GM18498 (cell line): ENCODE measurements around the gene FMN1.
A peak's percentile ranks its signal among the peaks of the same experiment; 100 is the strongest.

Source experiments
- ATAC-seq: cut with Tn5 transposase; IDR thresholded peaks from one replicate; pipeline ENCODE4 v1.9.1; 2021; ENCODE audit warnings: mild to moderate bottlenecking, moderate library complexity; ENCODE audit not compliant: unreplicated experiment

Gene FMN1

DNA sequence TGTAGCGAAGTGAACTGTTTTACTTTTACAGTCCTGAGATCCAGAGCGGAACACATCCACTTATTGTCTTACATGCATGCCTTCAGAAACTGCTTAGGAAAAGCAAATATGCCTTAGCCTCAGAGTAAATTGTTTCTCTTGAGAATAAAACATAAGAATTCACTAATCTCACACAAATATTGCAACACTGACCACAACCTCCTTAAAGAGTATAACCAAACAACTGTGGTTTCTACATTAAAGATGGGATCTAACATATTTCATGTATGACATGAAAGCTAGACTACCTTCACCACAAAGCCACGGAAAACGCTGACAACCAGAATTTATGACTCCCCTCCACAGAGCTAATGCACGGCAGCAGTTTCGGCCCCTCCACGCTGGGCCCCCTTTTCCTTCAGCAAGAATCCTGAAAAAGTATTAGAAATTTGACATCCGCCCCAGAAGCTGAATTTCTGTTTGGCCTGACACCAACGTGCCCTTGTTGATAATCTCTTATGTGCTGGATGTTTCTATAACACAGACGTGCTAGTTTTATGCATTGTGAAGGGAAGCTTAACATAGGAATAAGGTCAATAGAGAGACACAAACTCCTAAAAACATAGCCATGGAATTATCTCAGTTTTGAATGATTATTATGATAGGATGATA is 392.1 kb downstream of the FMN1 start:
- no peak for ATAC-seq

DNA sequence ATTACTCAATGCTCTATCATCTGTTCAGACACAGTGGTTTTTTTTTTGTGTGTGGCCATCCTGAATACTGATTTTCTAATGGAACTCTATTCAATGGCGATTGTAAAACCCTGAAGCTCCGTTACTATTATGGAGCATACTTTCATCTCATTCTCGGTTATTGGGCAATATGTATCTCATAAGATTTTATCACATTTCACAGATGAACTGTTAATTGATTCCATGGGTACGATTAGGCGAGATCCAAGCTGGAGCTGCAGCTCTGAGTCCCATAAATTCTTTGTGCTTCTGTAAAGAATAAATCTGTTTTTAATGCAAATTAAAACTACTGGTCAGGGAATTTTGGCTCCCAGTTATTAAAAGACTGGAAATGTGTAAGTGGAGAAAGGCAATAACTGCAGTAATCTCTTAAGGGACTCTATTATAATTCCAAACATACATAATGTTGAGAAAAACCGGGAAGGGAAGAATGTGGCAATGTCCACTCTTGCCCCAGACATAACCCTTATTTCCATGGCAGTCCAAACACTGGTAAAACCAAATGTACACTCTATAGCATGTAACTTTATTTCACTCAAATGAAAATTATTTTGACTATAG is 394.5 kb downstream of the FMN1 start:
- no peak for ATAC-seq

DNA sequence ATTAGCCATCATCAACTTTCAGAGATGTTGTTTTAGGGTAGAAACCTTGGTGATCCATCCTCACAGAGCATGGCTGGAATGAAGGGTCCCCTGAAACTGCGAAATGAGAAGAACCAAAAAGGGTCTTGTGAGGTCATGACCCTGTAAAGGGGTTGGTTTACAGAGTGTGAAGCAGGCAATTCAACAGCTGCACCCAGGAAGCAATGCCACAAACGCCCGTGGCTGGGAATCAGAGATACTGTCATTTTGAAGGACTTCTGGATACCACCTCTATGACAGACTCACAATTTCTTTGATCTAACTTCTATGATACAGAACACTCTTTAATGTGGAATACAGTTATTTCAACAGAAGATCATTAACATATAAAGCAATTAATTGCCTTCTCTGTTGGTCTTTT is 397.7 kb downstream of the FMN1 start:
- ATAC-seq = no peak

DNA sequence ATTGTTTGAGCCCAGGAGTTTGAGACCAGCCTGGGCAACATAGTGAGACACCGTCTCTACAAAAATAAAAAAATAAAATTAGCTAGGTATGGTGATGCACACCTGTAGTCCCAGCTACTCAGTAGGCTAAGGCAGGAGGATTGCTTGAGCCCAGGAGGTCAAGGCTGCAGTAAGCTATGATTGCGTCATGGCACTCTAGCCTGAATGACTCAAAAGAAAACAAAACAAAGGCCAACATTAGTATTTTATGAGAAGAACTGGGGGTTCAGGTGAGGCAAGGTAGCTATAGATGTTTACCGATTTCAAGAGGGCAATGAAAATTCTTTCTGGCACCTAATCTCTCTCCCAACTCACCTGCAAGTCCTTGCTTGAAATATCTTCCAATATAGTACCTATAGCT is 399.5 kb downstream of the FMN1 start:
- ATAC-seq = no peak

DNA sequence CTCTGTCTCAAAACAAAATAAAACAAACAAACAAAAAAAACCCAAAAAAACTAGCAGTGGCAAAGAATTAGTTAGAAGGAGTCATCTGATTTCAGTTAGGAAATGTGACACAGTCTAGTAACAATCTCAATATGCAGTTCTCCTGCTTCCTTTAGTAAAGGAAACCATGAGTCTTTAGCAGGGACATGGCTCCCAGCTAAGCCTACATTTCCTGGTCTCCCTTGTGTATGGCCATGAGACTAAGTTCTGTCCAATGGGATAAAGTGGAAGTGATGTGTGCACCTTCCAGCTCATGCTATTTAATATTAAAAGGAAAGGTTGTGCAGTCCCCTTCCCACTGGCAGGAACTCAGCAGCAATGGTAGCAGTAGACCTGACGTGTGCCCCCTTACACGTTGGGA is 402.1 kb downstream of the FMN1 start:
- no peak for ATAC-seq

DNA sequence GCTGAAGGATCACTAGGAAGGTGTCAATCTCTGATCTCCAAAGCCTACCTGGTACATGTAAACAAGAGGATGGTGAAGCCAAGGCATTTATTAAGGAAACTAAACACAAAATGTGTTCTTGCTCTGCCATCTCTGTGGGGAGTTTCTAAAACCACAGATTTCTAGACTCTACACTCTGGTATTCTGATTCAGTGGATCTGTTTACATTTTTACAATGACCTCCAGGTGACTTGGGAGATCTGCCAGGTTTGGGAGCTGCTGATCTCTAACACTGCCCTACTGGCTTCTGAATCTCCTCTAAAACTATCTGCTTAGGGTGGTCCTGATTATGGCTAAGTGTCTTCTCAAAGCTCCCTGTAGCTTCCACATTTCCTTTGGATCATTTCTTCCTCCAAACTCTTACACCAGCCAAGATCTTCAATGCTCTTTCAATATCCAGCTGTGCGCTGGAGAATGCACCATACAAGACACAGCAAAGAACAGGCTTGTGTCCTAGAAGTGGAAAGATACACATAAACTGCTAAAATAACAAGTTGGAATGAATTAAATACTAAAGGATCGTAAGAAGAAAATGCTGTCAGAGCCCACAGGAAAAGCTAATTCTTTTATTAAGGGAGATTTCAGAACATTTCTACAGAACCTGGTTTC is 404.0 kb downstream of the FMN1 start:
- ATAC-seq = no peak

DNA sequence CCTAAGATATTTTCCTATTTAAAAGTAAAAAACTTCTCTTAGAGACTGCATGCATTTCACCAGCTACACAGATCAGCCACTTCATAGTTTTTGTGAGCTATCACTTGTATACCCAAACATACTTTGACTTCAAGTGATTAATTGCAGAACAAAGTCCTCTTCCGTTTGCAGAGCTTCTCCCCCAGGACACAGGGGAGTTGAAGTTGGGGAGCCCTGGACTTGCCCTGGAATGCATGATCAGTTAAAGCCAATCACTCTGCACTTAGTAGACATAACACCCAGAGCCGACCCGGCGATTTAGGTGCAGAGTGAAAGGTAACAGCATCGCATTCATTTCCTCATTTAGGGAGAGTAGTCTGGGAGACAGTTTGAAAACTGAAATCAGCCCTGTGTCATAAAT is 406.6 kb downstream of the FMN1 start:
- no peak for ATAC-seq

DNA sequence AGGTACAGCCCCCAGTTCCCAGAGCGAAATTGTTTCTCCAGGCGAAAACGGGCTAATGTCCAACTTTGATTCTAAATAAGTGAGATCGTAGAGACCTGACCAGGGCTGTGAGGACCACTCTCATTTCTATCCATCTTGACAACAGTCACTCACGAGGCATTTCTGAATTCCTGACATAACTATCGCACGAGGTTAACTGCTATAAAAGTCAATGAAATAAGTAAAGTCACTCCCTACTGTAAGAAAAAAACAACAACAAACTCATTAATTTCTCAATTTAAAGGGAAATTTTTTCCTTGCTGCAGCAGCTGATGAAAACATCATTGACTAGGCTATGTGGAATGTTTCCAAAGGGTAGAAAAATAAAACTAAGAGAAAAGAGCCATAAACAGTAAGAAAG is 407.6 kb downstream of the FMN1 start:
- no peak for ATAC-seq

DNA sequence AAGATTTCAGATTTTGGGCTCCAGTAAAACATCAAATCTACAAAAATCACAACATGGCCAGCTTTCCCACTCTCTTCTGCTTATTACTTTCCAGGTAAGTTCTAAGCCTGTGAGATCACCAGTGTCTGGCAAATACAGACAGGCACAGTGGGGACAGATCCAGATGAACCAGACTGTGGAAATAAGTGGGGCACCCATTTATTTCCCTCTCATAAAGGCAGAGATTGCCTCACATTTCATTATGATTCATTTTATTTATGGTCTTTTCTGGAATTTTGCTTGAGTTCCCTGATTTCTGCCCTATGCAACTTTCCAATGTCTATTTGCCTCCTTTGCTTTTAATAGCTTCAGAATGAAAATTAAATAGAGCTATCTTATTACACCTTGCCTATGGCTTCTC is 409.9 kb downstream of the FMN1 start:
- ATAC-seq = no peak

DNA sequence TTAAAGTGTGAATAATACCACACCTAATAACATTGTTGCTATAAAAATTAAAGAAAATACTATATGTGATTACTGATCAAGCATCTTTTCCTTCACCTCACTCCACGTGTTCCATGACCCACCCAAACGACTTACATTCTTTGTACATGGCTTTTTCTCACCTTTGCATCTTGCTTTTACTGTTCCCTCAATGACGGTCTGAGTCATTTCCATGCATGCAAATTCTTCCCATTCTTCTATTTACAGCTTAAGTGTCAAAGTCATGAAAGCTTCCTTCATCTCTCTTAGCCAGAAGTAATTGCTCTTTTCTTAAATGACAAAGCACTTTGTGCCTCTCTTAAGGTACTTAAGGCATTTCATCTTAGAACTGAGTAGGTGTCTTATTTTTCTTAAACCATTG is 412.7 kb downstream of the FMN1 start:
- no peak for ATAC-seq

DNA sequence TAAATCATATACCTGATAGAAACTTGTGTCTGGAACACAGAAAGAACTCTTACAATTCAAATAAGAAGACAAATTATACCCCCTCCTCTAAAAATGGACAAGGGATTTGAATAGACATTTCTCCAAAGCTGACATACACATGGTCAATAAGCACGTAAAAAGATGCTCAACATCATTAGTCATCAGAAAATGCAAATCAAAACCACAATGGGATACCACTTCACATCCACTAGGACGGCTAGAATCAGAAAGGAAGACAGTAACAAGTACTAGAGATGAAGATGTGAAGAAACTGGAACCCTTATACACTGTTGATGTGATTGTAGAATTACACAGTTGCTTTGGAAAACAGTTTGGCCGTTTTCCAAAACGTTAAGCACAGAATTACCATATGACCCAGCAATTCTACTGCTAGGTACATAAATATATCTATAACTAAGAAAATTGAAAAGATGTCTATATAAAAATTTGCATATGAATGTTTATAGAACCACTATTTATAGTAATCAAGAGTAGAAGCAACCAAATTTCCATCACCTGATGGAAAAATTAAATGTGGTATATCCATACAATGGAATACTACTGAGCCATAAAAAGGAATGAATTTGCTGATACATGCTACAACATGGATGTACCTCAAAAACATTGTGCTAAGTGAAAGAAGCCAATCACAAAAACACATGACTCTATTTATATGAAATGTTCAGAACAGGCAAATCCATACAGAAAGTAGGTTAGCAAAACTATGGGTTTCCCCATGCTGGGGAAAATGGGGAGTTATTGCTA is 415.9 kb downstream of the FMN1 start:
- ATAC-seq = no peak

DNA sequence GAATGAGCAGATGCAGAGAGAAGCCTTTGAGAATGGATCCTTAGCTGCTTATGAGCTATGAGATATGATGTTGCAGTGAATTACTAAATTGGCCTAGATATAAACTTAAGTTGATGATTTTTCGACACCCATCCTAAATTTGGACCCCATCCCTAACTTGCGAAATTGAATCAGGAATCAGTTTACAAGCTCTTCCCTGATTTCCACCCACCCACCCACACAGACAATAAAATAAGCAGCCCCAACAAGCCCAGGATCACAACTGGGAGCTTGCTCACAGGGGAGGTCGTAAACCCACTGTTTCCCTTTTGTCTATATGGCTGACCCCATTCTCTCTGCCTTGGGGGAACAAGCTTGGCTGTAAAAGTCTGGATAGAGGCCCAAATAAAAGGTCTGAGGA is 419.4 kb downstream of the FMN1 start:
- ATAC-seq = no peak

DNA sequence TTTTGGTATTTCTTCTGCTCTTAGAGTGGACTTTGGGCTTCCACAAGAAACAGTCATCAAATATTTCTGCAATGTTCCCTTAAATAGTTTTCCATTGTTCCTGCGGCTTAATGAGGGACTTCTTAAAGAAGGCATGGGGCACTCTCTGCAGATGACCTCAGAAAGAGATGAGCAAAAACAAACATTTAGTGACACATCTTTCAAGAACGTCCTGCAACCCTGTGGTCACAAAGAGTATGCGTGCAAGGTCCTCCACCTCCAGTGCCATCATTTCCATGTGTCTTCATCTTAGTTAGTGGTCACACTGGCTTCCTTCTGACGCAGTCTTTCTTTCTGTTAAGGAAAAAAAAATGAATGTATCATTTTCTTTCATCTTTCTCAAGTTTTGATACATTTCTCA is 420.5 kb downstream of the FMN1 start:
- ATAC-seq = no peak

DNA sequence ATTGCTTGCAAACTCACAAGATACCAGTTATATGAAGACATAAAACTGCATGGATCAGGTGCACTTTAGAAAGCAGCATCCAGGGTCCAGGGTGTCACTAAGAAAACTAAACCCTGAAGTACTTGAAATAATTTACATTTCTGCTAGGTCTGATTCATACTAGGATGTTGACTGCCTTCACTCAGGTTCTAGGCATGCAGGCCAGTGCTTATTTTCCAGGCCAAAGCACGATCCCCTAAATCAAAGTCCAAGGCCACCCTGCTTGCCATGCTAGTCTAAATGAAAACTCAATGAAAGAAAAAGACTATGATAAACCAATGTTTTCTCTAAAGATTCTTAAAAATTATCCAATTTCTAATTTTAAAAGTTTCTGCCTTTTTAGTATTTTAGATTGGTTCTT is 427.3 kb downstream of the FMN1 start:
- no peak for ATAC-seq

DNA sequence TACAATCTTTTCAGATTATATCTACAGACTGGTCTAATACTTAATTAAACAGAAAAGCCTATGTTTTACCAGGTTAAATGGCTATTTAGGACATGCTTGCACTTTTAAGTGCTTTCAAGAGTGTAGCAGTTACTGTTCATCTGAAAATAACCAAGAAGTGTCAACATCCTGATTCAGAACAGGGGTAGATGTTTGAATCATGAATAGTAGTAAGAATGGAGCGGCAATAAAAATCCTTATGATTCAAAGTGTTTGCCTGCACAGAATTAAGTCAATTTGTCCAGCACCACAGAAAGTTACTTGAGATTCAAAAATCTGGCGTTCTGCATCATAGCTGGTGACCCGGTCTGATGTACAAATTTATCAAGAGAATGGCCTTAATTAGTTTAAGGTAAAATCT is 428.4 kb downstream of the FMN1 start:
- no peak for ATAC-seq

DNA sequence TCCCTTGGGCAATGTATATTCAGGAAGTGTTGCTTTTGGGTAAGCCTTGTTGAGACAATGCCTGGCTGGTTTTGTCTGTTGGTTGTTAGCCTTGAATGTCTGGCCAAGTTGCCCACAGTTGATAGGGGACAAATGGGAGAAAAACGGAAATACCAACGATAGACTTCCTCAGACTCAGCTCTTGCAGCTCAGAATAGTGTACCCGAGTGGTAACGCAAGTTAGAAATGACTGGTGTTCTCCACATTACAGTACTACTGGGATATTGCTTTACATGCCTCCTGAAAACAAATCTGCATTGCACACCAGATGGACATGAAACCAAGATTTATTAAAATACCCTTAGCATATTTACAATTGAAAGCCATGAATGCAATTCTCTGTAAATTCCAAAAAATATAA is 429.3 kb downstream of the FMN1 start:
- no peak for ATAC-seq

DNA sequence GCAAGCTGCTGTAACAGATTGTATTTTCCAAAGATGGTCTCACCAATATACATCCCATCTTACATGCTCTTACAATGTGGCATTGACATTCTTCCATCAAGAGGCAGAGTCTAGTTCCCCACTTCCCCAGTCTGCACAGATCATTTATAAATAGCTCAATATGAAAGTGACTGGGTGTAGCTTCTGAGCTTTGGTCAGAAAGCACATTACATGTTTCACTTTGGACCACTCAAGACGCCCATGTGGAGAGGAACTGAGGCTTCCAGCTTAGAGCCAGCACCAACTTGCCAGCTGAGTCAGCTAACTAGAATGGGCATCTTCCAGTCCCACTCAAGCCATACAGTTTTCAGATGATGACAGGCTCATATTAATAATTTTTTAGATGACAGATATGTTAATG is 431.2 kb downstream of the FMN1 start:
- peak; percentile 54 for ATAC-seq

DNA sequence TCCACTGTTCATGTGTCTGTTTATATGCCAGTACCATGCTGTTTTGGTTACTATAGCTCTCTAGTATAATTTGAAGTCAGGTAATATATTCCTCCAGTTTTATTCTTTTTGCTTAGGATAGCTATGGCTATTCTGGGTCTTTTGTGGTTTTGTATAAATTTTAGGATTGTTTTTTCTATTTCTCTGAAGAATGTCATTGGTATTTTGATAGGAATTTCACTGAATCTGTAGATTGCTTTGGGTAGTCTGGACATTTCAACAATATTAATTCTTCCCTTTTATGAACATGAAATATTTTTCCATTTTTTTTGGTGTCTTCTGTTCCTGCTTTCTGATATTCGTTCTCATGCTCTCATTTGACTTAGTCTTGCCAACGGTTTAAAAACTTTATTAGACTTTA is 437.1 kb downstream of the FMN1 start:
- ATAC-seq = no peak

DNA sequence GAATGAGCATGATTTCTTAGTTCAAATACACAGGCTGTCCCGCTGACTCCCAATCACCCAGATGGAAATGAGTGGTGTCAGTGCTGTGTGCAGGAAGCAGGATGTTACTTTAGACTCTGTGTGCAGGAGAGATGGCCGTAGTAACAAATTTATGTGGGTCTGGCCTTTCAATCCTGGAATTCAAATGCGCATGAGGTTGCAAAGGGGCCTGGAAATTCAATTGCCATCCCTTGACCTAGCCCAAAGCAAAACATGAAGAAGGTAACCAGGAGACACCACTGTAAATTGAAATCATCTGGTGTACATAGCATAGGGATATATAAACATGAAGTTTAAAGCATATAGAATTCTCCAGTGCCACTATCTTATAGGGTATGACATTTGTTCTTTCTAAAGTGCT is 443.5 kb downstream of the FMN1 start:
- ATAC-seq = no peak

DNA sequence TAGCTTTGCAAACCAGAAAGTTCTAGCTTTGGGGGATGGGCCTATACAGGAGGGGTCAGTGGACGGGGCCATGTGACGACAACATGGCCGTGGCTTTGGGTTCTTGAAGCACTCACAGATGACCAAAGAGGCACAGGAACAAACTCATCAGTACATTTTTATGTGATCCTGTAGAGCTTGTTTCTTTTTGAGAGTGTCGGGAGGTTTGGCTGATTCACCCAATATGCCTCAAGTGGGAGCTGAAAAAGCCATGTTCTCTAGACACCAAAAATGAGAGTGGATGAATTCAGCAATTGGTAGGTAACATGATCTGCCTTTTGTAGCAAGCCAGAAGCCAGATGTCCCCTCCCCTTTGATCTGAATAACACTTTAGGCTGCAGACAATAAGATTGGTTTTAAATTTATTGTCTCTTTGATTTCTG is 446.6 kb downstream of the FMN1 start:
- ATAC-seq = no peak

DNA sequence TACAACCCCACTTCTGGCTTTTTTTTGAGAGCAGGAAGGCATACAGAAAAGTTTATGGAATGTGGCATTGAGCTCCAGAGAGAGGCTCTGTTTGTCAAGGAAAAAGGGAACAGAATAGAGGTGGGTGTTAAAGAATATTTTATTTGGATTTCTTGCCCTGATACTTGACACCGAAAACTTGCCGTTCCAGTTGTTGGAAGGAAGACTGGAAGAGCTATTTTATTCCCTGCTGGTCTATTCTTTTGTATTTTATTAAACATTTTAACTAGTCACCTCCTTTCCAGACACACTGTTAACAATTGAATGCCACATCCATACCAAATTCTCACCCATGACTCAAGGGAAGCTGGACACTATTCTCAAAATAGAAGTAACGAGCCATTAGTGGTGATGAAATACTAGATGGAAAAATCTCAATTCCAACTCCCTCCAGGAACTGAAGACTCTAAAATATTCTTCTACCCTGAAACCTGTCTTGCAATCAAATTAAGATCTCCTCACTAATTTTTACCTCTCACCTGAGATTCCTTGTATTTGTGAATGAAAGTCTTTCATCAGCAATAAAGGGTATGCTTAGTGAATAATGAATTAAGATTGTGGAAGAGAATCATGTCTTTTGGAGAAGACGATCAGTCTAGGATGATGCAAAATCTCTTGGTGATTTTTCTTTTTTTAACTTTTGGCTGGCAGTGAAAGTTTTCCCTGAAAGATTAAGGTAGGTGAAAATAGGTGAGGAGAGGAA is 448.2 kb downstream of the FMN1 start:
- no peak for ATAC-seq
